HL-60 (cell line): ENCODE data around the gene SEMA7A.
"Not testable (repeated sequence)": the region's sequence is repeated elsewhere in the genome, so short reads cannot be mapped to it uniquely, and the experiment has no call there.

Experiments
- DNase-seq, 2 experiments: peaks; one replicate each; pipeline ENCODE4 v3.0.0-alpha.2; 2010 to 2020; ENCODE audit warnings: low read depth in 1 of 2, low spot score in 1 of 2
- H3K27ac ChIP-seq: fragments of 250-450 bp; sonication (Bioruptor Pico); replicated peaks from 2 replicates; pipeline ENCODE4 v1.5.1; 2020; ENCODE audit warnings: mild to moderate bottlenecking, moderate library complexity
- H3K27me3 ChIP-seq: fragments of 250-450 bp; sonication (Bioruptor Pico); 2 replicates; pipeline ENCODE4 v1.5.1; 2021; ENCODE audit warnings: mild to moderate bottlenecking, moderate library complexity; ENCODE audit not compliant: insufficient read depth, poor library complexity, severe bottlenecking
- H3K4me3 ChIP-seq: replicated peaks from 2 replicates; pipeline ENCODE4 v1.5.1; 2011; ENCODE audit warnings: mild to moderate bottlenecking, control low read depth, low read length; ENCODE audit not compliant: insufficient read depth
- CTCF ChIP-seq: IDR thresholded peaks from one replicate; pipeline ENCODE4 v1.5.1; 2011; ENCODE audit warnings: low read length, control low read depth, inconsistent platforms; ENCODE audit not compliant: insufficient read depth
- GABPA ChIP-seq: IDR thresholded peaks from 2 replicates; pipeline ENCODE4 v1.6.1; 2012; ENCODE audit warnings: low read depth
- POLR2AphosphoS5 ChIP-seq: IDR thresholded peaks from 2 replicates; pipeline ENCODE4 v1.6.1; 2012; ENCODE audit warnings: low read depth
- SPI1 ChIP-seq: IDR thresholded peaks from 2 replicates; pipeline ENCODE4 v1.6.1; 2012; ENCODE audit warnings: low read depth, mild to moderate bottlenecking, borderline replicate concordance
- TF ChIP-seq, protein P1 (sequence below): IDR thresholded peaks from 2 replicates; pipeline ENCODE4 v1.6.1; 2012; ENCODE audit warnings: low read depth; ENCODE audit not compliant: insufficient replicate concordance

Gene SEMA7A

DNA sequence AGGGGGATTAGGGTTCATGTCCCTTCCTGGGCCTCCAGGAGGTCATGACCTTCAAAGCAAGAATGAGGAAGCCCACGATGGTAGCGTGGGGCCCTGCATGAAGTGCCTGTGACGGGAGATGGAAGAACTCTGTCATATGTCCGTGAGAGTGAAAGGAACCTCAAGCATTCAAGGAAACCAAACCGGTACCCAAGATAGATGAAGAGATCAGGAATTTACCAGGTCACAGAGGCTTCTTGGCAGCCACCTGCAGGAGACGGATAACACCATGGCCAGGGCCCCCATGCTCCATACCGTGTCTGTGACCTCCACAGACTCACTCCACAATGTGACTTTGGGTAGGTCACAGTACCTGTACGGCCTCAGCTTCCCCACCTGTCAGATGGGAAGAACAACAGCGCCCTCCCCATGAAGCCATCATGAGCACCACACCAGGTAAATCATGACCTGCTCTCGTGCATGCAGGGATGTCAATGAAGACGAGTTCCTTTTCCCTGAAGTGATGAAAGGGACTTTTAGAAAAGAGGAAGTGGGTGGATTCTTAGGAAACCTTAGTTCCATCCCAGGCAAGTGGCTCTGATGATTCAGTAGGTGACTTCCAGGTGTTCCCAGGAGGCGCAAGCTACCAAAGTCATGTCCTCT, 43.0 kb downstream of the SEMA7A start:
- Histone ChIP-seq H3K4me3 (no peak overlapping the region), H3K27me3 (no peaks in the 10 kb centered on the region), H3K27ac (no peak overlapping the region)
- peak; percentile 32 to 45 for DNase-seq
- TF ChIP-seq SPI1 (peak; percentile 98), CTCF (no peak)

DNA sequence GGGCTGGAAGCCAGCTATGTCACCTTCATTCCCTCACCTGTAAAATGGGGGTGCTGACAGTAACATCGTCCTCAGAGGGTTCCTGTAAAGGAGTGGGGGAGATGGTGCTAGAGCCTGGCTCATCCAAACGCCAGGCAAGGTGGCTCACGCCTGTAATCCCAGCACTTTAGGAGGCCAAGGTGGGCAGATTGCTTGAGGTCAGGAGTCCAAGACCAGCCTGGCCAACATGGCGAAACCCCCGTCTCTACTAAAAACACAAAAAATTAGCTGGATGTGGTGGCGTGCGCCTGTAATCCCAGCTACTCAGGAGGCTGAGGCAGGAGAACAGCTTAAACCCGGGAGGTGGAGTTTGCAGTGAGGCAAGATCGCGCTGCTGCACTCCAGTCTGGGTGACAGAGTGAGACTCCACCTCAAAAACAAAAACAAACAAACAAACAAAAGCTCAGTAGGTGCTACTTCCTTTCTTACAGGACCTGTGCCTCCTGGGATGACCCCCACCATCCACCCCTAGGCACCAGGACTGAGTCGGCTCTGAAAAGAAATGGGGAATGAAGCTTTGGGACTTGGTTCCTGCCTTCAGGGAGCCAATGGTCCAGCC, 43.6 kb downstream of the SEMA7A start:
- H3K27me3 ChIP-seq, H3K4me3 ChIP-seq, DNase-seq: not testable (repeated sequence)
- H3K27ac ChIP-seq, result 0 out of 2 replicates have a peak overlapping the region, but pooled peaks have one; percentile 16

- DNase-seq, result peak in 1 of 2 experiments; percentile 58
- H3K27me3 ChIP-seq, result no peaks in the 10 kb centered on the region
- no peak overlapping the region for H3K4me3 ChIP-seq
- H3K27ac ChIP-seq, result 0 out of 2 replicates have a peak overlapping the region, but pooled peaks have one; percentile 16
- peak; percentile 42; the same call in 1 of the 2 replicates for TF ChIP-seq POLR2AphosphoS5
- no peak for TF ChIP-seq CTCF
Measured at GRCh38 chr15:74389241-74390048, 44.3 kb downstream of the SEMA7A start.

DNA sequence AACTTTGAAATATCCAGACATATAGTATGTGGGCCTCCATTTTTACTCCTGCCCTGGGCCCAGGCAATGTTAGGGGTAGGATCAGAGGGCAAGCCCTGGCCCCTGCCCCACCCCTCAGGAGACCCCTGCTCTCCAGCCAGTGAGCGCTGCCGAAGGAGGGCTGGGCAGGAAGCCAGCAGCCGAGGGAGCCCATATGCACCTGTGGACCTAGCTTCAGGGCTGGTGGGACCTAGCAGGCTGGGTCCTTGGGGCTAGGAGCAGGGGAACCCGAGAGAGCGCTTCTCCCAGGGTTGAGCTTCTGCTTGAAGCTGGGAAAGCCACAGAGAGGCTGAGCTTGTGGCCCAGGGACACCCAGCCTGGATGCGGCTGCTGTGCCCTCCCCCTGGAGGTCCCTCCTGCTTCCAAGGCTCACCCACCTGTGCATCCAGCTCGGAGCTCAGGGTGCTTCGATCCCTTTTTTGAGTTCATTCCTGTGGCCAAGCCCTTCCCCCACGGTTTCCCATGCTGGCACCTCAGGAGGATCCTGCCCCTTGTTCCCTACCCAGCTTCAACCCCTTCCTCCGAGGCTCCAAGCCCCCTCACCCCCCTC, 45.3 kb downstream of the SEMA7A start:
- no peak overlapping the region for H3K27ac ChIP-seq
- no peaks in the 10 kb centered on the region for H3K27me3 ChIP-seq
- no peak for DNase-seq
- H3K4me3 ChIP-seq, result no peak overlapping the region
- TF ChIP-seq, protein P1, sequence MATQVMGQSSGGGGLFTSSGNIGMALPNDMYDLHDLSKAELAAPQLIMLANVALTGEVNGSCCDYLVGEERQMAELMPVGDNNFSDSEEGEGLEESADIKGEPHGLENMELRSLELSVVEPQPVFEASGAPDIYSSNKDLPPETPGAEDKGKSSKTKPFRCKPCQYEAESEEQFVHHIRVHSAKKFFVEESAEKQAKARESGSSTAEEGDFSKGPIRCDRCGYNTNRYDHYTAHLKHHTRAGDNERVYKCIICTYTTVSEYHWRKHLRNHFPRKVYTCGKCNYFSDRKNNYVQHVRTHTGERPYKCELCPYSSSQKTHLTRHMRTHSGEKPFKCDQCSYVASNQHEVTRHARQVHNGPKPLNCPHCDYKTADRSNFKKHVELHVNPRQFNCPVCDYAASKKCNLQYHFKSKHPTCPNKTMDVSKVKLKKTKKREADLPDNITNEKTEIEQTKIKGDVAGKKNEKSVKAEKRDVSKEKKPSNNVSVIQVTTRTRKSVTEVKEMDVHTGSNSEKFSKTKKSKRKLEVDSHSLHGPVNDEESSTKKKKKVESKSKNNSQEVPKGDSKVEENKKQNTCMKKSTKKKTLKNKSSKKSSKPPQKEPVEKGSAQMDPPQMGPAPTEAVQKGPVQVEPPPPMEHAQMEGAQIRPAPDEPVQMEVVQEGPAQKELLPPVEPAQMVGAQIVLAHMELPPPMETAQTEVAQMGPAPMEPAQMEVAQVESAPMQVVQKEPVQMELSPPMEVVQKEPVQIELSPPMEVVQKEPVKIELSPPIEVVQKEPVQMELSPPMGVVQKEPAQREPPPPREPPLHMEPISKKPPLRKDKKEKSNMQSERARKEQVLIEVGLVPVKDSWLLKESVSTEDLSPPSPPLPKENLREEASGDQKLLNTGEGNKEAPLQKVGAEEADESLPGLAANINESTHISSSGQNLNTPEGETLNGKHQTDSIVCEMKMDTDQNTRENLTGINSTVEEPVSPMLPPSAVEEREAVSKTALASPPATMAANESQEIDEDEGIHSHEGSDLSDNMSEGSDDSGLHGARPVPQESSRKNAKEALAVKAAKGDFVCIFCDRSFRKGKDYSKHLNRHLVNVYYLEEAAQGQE, result no peak

DNA sequence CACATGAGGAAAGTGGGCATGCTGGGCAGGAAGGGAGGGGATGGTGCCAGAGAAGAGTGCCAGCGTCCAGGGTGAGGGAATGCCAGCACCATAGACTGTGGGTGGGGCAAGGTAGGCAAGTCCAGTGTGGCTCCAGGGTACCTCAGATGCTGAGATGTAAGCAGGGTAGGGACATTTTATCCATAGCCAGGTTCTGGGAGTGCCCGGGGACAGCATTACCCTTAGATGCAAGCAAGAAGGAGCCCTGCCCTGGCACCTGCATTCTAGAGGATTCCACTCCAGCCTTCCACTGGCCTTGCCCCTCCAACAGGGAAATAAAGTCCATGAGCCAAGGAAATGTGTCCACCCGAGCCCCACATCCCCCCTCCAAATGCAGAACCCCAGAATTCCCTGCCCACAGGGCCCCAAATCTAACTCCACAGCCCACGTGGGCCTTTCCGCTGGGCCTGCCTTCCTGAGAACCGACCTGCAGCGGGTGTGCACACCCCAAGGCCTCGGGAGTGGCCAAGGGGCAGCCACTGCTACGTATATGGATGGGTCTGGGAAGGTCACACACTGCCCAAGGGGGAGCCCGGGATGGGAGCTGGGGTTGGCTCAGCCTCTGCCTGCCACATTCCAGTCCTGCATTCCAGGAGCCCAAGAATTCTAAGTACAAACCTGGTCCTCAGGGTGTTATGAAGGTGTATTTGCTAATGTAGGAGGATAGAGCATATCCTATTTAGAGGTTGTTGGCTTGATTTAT, 46.0 kb downstream of the SEMA7A start:
- TF ChIP-seq, protein P1, result no peak
- no peak for TF ChIP-seq SPI1
- TF ChIP-seq GABPA, result no peak
- TF ChIP-seq CTCF, result no peak
- no peak for TF ChIP-seq POLR2AphosphoS5
- DNase-seq, result no peak
- no peaks in the 10 kb centered on the region for H3K27me3 ChIP-seq
- H3K27ac ChIP-seq, result no peak overlapping the region
- no peak overlapping the region for H3K4me3 ChIP-seq
